Stimulated activated CD4-positive, alpha-beta T cell treated with anti-CD3 and anti-CD28 coated beads, TNF-alpha, amount 100 ng/mL, for 1 hour (primary cell): ENCODE results near the gene TUSC2.

ENCODE experiments used
- DNase-seq, 3 donors: peaks; one replicate each; pipeline ENCODE4 v3.0.0-alpha.2; 2020; ENCODE audit warnings: low read depth in 3 of 3, low spot score in 1 of 3

TUSC2 gene, protein sequence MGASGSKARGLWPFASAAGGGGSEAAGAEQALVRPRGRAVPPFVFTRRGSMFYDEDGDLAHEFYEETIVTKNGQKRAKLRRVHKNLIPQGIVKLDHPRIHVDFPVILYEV

DNA sequence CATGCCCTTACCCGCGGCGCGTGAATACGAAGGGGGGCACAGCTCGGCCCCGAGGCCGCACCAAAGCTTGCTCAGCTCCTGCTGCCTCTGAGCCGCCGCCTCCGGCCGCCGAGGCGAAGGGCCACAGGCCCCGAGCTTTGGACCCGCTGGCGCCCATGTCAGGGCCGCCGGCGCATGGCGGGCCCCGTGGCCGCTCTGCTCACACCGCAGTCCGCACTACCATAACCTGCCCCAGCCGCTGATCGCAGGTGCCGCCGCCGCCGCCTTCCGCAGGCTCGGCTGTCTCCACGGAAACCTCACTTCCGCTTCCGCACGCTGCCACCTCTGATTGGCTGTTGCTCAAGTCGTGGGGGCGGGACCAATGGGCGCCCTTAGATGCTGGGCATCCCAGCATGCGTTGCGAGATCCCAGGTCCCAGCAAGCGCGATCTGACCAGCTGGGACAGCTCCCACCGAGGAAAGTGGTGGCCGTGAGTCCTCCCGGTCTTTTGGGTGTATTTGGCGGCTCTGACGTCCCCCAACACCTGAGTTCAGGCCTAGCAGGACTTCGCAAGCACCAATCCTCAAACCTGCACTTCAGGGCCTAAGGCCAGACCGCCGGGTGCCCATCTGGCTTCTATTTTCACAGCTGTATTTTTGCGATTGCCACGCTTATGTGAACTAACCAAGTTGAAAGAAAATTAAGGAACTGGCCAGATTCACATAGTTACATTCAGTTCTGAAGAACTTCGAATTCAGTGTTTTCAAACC, at the start of gene TUSC2:
Gene TUSC2, minus strand, starts transcription at position 281 of the 749 bp plus-strand sequence. Its CDS starts 124 bp downstream, at position 157.
- DNase-seq, result peak; percentile 80 to 88 (median 86)

DNA sequence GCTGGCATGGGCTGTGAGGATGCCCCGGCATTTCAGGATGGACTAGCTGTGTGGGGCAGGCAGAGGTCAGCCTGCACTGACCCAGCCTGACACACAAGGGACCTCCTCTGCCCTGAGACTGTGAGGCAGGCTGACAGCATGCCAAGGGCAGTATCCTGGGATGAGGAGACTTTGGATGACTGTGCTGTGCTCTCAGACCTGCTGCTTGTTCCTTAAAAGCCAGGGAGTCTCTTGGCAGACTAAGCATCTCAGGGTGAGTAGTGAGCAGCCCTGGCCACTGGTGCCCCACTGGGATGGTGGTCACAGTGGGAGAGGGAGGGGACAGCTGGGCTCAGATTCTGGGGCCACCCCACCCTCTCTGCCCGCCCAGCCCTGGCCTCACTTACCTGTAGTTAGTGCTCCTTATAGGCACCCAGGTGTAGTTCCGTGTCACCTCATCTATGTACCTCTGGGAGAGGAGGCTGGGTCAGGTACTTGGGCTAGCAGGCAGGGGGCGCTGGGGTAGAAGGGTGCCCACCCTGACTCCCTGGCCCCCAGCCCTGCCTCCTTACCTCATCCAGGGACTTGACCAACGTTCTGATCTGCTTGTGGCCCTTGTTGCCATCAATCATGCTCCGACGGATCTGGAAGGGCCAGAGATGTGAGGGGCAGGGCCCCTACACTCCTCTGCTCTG, 47.4 kb upstream of the TUSC2 start:
- DNase-seq, result no peak

DNA sequence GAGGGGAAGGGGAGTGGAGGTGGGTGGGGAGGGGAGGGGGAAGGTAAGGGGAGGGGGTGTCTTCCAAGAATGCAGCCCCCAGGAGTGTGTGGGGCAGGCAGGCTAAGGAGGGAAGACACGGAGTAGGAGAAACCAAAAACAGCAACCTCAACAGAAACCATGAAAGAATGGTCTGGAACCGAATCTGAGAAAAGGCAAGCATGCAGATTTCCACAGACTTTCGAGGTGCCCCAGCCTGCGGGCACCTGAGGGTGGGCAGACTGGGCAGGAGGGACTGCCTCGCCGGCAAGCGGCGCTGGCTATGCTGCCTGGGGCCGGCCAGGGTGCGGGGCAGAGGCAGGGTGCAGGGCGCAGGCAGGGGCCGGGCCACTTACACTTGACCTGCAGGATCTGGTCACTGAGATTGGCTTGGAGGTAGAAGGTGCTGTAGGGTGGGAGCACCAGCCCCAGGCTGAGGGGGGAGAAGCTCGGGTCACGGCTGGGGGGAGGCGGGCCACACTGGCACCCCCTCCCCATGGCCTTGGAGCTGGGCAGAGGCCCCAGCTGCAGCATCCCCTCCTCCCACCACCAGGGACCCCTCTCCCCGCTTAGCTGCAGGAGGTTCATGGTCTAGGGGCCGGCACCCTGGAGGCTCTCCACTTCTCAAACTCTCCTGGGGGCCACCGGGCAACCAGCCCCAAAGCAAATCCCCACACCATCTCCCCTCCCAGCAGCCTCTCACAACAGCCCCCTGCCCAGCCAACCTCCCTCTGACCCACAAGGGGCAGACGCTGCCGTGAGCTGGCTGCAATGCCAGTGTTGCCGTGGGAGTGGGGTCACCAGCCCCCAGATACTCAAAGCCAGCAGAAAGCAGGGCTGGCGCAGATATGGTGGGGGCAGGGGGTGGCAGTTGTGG, 46.6 kb upstream of the TUSC2 start:
- DNase-seq, result no peak

DNA sequence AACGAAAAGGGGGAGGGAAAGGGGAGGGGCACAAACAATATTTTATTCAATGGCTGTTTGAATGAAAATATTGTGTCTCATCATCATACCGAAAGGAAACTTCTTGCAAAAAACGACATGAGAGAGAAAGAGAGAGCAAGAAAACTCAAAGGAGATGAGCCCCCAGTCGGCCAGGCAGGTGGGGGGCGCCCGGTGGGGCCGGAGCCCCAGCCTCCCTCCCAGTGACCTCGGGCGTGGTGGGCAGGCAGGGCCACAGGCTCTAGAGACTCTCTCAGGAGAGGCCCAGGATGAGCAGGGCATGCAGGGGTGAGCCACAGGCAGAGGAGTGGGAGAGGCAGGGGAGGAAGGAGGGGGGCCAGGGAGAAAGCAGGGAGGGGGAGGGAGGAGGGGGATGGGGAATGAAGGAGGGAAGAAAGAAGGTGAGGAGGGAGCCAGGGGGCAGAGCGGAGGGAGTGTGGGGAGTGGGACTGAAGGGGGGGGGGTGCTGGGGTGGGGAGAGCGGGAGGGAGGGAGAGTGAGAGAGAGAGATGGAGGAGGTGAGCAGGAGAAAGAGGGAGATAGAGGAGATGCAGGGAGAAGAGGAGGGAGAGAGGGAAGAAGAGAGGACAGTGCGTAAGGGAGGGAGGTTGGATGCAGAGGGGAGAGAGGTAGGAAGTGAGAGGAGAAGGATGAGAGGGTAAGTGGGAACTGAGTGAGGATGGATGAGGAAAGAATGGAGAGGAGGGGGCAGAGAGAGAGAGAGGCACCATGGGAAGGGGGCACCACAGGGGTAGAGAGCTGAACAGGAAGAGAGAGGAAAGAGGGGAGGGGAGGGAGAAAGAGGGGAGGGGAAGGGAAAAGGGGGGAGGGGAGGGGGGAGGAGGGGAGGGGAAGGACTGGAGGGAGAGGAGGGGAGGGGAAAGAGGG, 45.4 kb upstream of the TUSC2 start:
- no peak for DNase-seq

DNA sequence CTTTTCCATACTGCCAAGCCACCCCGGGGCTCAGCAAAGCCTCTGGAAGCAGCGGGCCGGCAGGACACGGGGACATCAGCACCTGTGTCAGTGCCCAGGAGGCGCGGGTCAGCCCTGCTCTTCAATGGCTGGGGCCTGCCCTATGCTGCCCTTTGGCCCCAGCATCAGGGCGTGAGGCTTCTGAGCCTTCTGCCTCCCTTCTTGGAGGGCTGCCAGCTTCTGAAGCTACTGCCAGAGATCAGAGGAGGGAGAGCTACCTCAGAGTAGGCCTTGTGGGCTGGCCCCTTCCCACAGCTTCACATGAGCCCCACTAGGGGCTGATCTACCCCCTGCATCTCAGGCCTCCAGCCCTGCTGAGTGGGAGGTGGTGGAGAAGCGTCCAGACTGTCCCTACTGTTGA, 44.3 kb upstream of the TUSC2 start:
- no peak for DNase-seq

DNA sequence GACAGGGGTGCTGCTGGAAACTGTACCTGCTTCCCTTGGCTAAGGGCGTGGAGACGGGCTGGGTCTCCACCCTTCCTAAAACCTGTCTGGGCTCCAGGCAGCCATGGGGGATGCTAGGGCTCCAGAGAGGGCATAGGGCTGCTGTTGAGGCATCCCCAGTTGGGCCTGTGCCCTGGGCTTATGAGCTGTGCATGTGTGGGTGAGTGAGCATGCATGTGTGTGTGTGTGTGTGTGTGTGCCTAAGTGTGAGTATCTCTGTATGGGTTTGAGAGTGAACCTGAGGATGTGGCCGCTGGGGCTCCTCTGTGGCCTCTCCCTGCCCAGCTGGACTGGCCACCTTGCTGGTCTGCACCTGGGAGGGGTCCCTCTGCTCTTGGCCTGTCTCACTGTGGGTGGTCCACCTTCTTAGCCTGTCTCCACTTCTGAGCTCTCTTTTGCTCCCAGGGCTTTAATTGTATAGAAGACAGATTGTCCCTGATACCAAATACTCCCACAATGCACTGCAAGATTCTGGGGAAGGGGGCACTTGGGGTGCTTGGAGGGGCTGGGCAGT, 43.2 kb upstream of the TUSC2 start:
- no peak for DNase-seq

DNA sequence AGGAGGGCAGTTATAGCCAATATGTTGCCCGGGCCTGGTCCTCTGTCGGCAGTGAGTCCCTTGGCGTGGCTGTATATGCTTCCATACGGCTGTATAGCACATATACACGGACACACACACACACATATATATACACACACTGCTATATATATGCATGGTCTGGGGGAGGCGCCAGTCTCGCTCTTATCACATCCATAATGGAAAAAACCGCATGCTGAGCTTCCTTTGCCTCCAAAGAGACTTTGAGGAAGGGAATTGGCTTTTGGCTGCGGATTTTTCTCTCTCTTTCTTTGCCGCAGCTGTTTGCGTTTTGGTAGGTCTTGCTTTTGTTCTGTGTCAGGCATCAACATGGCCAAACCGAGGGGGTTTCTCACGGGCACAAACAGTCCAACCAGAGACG, 42.6 kb upstream of the TUSC2 start:
- no peak for DNase-seq

DNA sequence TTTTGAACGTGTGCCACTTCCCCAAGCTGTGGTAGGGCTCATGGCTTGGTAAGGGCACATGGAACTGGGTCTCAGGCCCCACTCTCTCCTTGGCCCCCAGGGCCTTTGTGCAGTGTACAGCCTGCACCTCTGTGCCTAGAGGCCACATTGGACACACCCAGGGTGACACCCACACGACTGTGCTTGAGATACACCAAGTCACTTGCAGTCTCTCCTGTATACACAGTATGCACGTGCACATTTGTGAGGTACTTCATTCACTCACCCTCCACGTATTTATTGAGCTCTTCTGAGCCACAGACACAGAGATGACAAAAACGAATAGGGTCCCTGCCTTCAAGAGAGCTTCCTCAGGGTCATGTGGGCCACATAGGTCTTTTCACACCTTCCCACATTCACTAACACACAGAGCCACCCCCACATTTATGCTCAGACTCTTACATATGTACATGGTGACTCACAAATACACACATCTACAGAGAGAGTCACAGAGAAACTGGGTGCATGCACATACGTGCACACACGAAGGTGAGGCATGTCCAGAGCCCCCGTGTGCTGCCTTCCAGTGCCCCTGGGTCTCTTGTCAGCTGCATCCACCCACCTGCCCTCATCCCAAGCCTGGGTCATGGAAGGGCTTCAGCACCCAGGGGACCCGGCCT, 41.1 kb upstream of the TUSC2 start:
- no peak for DNase-seq

DNA sequence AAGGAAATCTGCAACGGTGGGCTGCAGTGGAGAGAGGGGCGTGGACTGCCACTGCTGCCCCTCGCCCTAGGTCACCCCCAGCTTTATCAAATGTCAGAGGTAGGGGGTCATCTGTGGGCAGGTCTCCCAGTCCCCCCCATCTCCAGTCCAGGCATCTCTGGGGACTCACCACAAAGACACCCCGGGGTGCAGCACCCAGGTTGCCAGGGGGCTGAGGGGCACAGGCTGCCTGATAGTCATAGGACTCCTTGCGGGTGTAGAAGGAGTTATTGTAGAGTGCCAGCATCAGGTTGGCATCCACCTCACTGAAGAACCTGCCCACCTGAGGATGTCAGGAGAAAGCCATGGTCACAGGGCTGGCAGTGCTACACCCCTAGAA, 37.8 kb upstream of the TUSC2 start:
- DNase-seq, result no peak

DNA sequence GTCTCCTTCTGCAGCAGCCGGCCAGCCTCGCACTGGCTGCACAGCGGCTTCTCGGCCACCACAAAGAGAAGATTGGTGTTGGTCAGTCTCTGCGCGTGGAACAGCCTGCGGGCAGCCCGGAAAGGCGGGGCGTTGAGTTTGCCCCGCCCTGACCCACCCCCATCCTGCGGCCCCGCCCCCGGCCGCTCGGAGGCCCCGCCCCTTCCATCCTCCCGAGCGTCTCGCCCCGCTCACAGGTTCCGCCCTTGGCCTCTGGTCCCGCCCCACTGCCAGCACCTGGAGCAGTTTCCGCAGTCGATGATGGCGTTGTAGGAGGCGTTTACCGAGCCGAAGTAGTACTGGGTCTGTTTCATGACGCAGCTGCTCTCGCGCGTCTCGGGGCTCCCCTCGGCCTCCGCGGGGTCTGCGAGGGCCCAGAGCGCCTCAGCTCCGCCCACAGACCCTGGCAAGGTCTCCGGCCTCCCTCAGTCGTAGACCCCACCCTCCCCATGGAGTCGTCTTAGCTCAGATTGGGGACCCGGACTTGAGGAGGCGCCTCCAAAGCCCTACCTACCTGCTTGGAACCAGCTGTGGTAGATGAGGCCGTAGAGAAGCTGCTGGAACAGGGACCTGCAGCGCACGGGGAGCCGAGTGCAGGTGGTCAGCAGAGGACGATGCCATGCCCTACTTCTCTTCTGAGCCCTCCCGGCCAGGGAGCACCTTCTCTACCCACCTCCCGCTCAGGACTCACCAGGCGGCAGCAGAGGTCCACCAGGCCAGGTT, 37.2 kb upstream of the TUSC2 start:
- DNase-seq, result peak; percentile 84 to 93 (median 84)

DNA sequence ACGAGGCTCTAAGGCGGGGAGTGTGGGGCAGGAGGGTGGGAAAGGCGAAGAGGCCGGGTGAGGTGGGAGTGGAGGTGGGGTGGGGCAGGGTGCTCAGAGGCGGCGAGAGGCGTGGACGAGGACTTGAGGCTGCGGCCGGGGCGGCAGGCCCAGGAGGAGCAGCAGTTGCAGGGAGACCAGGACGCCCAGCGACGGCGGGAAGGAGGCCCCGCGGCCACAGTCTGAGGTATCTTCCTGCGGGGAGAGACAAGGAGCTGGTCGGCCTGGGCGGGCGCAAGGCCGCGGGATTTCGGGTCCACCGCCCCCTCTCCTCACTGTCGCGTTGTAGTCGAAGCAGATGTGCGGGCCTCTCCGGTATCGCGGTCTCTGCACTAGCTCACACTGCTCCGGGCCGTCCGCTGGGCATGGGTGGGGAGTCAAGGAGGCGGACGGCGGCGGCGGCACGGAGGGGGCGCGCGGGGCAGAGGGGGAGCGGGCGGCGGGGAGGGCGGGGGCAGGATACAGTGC, 36.6 kb upstream of the TUSC2 start:
- no peak for DNase-seq

DNA sequence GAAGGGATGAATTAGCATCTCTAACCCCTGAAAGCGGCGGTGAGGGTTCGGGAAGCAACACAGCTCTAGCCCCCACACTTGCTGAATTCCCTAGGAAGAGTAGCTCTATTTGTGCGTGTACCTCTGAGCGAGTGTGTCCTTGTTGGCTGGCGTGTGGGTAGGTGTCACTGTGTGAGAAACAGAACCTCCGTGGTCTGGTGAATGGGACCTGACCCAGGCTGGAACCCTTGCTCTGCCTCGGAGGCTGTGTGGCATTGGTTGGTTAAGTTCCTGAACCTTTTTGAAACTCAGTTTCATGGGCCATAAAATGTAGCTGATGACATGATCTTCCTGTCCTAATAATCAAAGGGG, 31.7 kb upstream of the TUSC2 start:
- DNase-seq, result no peak

DNA sequence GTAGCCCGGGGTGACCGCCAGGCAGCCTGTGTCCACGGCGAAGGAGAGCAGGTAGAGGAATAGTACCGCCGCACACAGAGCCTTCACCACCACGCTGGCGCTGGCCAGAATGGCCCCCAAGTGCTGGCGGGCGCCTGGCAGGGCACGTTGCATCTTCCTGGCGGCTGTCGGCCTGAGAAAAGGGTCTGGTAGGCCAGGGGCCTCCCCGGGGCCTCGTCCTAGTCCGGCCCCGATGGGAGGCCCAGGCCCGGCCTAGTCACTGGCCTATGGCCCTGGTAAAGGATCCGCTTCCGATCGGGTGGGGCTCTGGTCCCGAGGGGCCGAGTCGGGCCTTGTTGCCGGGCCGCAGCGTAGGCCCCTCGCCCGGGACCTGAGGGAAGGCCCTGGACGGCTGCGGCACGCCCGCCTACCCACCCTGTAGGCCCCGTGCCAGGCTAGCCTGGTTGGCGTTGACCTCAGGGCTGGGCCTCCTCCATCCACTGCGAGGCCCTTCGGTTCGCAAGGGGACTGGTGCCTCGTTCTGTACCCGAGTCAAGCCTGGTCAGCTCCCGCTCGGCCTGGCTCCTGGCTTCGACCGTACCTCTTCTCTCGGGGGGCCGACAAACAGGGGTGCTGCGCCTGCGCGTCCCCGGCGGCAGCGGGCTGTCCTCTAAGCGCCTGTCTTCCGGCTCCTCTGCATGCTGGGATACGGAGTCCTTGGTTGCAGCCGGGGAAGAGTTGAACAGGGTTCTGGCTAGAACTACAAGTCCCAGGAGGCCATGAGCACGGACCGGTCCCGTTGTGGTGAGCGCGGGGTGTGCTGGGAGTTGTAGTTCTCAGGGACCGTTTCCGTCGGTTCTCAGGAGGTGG, 31.1 kb upstream of the TUSC2 start, which contains the start of gene TMEM115:
Gene TMEM115, minus strand, starts transcription at position 611 of the 849 bp plus-strand sequence. Its CDS starts 458 bp downstream, at position 153.
- DNase-seq, result peak; percentile 83 to 90 (median 90)

DNA sequence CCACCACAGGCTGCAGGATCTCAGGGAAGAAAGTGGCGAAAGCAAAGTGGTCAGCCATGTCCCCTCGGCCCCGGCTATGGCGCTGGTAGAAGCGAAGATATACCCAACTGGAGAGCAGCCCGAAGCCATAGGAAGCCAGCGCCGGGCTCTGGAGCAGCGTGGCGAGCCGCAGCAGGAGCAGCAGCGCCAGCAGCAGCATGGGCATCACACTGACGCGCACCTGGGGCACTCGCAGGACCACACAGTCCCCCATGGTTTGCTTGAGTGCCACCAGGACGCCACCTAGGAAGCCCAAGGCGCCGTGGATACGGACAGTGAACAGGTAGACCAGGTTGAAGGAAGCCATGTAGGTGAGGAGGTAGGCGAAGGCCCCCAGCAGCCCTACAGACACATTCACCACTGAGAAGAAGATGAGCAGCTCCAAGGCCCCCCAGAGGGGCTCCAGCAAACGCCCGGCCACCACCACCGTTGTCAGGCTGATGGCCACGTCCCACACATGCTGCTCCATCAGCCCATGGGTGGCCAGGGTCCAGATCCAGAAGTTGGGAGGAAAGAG, 30.4 kb upstream of the TUSC2 start:
- no peak for DNase-seq

DNA sequence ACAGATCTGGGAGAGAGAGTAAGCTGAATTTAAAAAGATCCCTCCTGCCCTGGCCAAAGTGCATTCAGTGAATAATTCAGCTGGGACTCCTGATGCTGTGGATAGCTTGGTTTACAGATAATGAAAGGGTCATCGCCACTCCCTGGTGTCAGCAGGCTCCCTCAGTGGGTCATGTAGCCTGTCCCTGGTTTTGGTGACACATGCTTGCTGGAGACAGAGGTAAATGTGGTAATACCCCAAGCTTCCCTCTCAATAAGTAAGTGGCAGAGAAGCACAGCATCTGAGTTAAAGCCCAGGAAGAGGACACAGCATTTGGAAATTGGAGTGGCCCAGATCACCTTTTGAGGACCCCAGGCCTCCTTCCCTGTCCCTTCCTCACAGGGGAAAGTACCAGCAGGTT, 29.5 kb upstream of the TUSC2 start:
- DNase-seq, result no peak

DNA sequence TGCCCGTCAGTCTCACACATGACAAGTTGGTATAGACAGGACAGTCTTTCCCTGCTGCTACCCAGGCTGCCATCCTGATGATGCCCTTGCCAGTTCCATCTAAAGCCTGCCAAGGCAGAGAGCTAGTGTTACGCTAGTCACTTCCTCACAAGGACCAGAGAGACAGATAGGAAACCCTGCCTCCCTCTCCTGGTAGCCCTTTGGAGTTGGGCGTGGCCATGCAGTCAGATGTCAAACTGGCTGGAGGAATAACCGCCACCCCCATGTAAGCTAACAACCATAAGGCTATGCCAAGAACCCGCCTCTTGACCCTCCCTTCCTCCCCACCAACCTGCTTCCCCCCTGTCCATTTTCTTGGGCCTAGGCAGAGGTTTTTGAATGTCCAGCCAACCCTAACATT, 28.5 kb upstream of the TUSC2 start:
- DNase-seq, result no peak

DNA sequence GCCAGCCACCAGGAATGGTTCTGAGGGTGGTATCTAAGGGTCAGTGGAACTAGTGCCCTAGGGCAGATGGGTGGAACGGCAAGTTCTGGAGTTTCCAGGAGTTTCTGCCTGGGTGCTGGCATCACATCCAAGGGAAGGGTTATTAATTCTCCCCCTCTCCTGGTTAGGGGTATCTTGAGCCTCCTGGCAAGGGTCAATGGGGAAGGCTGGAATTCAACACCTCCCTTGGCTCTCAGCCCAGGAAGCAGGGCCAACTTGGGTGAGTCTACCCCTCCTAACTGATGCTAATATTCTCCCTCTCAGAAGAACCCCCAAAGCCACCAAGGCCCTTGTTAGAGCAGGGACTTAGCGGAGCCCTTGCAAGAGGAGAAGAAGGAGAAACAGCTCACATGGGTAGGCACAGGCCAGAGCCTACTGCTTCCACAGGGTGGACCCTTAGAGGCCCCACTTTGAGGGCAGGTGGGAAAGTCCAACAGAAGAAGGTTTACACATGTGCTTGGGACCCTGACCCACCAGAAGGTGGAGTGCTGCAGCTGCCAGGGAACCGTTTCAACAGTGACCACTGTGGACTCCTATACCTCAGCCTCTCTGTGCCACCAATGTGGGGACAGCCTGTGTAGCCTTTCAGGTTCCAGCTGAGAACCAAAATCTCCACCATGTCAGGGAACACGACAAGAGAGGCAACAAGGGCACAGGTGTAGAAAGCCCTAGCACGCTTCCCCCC, 28.0 kb upstream of the TUSC2 start:
- no peak for DNase-seq
